Posterior cingulate gyrus (tissue), 11 donors: ENCODE data around the gene CCNK.

Experiments used
- DNase-seq, 10 donors: peaks; one replicate each; pipeline versions ENCODE4 v3.0.0 to v3.0.0-alpha.2; 2020 to 2021; ENCODE audit warnings: mixed read lengths in 3 of 10
- intact Hi-C: fragments of 100-400 bp; cut with DNase I; formaldehyde crosslinking; loops from one replicate; pipeline ENCODE4 v1.15.1; 2023

Gene CCNK

DNA sequence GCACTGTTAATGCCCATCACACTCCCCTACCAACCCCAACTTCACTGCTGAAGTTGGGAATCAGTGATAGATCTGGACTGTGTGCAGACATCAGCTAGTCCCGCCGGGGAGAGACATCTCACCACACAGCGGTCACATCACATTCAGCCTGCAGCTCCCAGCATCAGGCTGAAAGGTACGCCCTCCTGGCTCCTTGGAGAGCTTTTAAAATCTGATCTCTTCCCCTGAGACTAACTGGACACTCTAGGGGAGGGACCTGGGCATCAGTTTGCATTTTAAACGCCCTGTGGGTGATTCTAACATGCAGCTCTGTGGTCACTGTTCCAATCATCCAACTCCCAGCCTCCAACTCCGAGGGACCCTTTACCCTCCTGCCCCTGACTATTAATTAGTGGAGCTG is 64.4 kb downstream of the CCNK start:
- intact Hi-C loops, result no loop called here
- no peak for DNase-seq

DNA sequence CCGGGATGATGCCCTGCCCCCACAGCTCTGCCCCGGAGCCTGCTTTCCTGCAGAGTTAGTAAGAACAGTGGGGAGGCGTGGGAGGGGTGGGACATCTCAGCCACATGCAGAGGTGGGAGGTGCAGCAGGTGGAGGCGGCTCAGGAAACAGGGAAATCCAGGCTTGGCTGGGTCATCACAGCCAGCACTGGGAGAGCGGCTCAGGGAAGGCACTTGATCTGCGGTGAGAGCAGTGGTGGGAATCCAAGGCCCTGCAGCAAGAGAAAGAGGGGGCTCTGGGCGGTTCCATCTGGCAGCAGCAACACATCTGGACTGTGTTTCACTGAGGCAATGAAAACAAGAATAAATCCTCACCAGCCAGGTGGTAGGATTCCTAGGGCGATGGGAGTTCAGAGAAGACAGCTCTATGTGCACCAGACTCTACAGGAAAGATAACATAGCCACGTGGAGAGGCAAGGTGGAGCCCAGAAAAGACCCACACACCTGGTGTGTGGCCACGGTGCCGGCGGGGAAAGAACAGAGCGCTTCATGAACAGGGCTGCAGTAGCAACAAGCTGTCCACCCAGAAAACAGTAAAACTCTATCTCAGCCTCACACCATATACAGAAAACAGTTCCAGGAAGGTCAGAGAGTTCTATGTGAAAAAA is 65.1 kb downstream of the CCNK start:
- DNase-seq, result no peak
- intact Hi-C loops, result no loop called here

DNA sequence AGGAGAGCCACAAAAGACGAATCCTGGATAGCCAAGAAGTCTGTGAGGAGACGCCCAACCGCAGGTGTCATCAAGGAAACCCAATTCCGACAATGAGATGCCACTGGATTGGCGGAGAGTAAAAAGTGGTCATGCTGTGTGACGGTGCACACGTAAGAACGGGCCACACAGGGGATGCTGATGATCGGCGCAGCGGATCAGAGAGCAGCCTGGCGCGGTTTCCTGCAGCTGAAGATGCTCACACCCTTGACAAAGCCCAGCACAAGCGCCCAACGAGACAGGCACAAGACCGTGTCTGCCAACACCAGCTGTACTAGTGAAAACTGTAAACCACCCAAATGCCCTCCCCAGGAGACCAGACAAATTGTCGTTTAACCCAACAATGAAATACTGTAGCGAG is 67.0 kb downstream of the CCNK start:
- intact Hi-C loops, result no loop called here
- no peak for DNase-seq

DNA sequence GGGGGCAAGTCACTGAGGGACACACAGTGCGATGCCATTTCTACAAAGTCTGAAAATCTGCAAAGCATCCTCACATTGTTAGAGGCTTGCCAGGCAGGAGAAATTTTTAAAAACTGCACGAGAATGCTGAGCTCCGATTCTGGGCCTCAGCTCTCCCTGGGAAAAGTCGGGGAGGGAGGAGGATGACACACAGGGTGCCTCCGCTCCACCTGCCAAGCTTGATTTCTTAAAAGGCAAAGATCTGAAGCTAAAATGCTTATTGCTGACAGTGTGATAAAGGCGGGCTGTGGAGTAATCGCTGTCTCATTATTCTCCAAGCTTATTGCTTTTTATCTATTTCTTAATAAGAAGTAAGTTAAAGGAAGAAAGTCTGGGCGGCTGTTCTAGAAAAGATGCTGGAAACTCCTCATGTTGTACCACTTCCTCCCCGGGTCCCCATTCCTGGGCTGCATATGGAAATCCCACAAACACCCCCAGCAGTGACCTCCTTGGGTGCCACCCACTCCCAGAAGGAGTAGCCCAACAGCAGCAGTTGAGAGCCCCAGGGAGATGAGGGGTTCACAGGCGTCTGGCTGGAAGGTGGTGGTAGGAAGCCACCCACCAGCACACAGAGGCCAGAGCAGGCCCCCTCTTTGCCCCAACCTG is 67.8 kb downstream of the CCNK start:
- intact Hi-C loops, result no loop called here
- peak in 1 of 10 donors; percentile 38 for DNase-seq

DNA sequence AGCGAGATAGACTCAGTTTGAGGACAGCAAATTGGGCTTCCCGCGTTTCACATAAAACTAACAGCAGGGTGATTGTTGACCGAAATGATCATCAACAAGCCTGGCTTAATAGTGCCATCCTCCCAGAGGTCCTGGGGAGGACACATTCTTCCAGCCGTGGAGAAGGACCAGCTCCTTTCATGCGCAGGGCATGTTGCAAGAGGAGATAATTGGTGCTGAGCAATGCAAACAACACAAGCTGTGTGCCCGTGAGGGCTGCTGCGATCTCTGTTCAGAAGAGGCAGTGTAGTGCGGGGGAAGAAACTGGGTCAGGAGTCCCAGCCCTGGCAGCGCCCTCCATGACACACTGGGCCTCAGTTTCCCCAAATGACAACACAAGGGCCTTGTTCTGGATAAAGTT is 68.5 kb downstream of the CCNK start:
- DNase-seq, result no peak
- intact Hi-C loops, result no loop called here

DNA sequence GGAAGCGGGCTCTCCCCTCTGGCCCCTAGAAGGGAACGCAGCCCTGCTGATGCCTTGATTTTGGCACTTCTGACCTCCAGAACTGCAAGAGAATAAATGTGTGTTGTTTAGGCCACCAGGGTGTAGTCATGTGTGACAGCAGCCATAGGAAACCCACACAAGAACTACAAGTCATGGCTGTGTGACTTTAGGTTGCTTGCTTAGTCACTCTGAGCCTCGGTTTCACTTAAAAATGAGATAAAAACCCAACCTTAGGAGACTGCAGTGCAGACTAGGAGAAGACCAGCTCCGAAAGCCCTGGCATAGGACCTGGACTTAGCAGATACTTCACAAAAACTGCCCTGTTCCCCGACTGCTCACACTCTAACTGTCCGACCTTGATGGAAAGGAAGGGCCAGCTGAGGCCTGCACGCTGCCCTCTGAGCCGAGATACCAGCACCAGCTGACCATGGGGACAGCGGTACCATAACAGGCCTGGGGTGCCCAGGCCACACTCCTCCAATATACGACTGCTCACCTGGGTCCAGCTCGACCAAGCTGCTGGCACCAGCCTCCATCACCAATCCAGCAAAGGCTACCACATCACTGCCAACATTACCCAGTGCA is 69.3 kb downstream of the CCNK start:
- intact Hi-C loops, result no loop called here

DNA sequence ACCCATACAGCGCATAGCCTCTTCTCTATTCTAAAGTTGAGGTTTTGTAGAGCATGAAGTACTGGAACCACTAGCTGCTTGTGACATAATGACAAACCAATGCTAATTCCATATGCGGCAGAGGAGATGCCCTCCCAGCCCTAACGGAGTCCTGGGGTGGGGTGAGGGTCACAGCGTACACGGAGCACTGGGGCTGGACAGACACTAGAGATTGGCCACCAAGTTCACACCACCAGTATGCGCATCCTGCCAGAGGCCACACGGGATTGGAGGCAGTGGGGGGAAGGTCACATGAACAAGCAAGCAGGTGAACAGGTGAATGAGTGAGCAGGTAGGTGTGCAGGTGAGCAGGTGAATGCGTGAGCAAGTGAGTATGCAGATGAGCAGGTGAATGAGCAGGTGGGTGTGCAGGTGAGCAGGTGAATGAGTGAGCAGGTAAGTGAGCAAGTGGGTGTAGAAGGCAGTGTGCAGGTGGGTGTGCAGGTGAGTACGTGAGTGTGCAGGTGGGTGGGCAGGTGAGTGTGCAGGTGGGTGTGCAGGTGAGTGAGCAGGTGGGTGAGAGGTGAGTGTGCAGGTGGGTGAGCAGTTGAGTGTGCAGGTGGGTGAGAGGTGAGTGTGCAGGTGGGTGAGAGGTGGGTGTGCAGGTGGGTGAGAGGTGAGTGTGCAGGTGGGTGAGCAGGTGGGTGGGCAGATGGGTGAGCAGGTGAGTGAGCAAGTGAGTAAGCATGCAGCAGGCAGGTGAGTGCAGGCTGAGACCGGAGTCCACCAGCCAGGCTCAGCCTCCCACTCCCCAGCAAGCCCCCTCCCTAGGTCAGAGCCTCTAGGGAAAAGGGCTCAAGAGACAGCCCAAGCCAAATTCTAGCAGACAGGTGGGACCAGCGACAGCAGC is 70.1 kb downstream of the CCNK start:
- DNase-seq, result no peak
- intact Hi-C loops, result no loop called here

More for the DNA sequence above, 69.3 kb downstream of the CCNK start:
- DNase-seq, result no peak

DNA sequence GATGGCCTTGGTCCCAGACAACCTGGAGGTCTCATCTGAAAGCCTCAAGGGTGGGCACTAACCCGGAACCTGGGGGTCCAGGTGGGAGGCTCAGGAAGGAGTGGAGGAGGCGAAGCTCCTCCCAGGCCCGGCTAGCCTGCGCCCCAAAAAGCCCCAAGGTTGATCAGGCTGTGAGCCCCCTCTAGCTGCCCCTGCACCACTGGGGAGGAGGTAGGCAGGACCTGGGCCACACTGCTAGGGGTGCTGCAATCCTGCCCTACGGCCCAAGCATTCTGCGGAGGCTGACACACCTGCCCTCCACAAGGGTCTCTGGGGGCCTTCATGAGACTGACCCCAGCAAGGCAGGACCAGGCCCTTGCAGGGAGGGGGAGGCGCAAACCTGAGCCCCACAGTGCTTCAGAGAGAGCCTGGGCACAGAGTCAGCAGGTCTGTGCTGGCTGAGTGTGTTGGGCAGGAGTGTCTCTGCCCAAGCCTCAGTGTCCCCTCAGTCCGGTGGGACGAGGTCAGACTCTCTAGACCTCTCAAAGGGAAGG is 70.9 kb downstream of the CCNK start:
- no peak for DNase-seq
- intact Hi-C loops, result no loop called here

DNA sequence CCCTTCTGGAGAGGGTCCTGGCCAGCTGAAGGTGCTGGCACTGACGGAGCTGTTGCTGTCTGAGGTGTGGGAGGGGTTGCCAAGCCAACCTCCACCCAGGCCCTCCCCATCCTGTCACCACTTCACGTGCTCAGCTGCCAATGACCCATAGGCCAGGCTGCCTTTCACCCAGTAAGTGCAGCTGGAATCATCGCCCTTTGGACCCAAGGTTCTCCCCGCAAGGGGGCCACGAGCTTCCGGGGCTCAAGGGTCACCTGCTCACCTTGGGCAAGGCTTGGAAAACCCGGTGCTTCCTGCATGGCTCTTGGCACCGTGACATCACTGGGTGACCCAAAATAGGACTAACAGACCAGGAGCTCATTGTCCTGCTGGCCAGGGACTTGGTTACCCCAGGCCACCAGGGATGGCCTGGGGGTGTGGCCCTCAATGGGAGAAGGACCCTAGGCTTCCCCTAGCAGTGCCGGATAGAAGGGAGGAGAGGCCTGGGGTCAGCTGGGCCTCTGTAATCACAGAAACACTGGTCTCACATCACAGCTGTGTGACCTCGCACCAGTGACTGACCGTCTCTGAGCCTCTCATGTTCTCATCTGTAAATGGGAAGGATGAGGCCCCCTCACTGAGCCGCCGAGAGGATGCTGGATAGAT is 71.5 kb downstream of the CCNK start:
- no peak for DNase-seq
- intact Hi-C loops, result no loop called here

DNA sequence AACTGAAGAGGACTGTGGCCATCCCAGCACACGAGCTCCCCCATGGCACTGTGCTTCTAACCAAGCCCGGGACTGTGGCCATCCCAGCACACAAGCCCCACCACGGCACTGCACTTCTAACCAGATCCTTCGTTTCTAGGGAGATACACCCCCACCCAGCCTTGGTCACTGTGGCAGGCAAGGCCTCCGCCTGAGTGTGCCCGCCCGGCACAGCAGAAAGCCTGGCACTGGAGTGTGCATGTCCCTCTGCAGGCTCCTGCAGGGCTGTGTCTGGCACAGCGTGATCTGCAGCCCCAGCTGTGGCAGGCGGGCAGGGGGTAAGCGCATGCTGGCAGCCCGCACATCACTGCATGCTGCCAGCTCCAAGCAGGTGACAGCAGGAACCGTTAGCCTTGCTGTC is 73.0 kb downstream of the CCNK start:
- DNase-seq, result peak in 6 of 10 donors; percentile 34 to 92 (median 58)
- intact Hi-C loops, result no loop called here

DNA sequence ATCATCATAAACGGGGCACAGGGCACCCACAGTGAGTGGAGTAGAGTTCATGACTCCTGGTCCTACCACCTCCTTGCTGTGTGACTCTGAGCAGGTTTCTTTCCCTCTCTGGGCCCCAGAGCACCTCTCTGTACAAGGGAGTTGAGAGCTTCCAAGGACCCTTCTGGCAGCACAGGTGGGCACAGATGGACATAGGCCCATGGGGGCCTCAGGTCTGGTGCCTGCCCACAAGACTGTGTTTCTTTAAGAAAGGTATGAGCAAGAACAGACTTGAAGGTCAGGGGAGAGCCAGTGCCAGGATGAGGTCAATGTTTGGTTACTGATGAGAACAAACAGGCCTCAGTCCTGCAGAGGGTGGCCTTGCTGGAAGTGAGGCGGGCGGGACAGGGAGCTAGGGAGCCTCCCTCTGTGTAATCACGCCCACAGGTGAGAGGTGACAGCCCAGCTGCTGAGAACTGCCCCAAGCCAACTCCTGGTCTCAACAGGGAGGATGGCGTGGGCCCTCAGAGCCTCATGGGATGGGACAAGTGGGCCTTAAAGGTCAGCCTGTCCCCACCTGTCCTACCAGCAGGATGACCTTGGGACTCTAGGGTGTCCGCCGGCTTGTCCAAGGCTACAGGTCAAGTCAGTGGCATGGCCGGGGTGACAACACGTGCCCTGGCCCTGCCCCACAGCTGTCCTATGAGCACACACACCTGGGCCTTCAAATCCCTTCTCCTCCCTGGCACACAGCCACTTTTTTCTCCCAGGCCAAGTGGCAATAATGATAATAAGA is 73.7 kb downstream of the CCNK start:
- DNase-seq, result no peak
- intact Hi-C loops, result no loop called here

DNA sequence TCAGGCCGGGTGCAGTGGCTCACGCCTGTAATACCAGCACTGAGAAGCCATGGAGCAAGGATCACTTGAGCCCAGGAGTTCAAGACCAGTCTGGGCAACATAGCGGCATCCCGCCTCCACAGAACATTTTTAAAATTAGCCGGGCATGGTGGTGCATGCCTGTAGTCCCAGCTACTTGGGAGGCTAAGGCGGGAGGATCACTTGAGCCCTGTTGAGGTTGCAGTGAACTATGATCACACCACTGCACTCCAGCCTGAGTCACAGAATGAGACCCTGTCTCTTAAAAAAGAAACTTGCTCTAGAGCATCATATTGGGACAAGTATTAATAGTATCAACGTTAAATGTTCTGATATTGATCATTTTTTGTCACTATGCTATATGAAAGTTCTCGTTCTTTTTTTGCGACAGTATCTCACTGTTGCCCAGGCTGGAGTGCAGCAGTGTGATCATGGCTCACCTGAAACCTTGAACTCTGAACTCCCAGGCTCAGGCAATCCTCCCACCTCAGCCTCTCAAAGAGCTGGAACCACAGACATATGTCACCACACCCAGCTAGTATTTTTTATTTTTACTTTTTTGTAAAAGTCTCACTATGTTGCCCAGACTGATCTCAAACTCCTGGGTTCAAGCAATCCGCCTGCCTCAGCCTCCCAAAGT is 75.1 kb downstream of the CCNK start:
- intact Hi-C loops, result no loop called here

DNA sequence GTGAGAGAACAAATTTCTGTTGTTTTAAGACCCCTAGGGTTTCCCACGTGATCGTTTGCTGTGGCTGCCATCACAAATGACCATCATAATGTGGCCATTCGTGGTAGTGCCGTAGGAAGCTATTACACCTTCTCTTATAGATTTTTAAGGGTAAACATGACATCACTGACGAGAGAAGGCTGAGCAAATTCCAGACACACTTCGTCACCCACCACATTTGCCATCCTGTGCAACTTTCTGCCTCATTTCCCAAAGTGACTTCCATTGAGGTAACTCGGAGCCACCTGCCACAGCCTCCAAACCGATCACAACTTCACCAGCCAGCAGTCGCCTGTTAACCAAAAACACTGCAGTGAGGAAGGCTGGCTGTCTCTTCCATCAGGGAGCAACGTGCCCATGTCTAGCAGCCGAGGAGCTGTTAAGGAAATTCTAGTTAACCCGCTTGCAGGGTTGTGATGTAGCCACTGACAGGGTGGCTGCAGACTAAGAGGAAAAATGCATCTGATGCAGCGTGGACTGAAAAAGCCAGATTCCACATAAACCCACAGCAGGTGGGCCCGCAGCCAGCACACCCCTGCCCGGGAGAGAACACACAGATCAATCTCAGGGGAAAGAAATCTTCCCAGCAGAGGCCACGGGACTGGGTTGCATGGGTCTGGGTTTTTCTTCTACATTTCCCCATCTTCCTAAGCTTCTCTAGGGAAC is 78.2 kb downstream of the CCNK start:
- intact Hi-C loops, result no loop called here
- no peak for DNase-seq

More for the DNA sequence above, 75.1 kb downstream of the CCNK start:
- no peak for DNase-seq

DNA sequence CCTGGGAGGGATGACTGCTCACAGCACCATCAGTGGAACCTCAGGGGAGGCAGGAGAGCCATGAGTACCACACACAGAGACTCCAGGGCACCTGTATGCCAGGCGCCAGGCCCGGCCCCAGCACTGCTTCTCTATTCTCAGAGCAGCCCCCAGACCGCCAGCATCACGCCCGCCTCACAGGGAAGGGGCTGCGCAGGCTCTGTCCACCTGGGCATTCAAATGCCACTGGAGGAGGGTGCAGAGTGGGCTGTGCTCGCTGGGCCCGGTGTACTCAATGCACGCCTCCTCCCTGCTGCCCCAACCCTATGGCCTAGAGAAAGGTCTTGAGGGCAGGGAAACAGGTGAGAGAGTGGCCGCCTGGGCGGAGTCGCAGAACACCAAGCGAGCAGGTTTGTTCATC is 79.2 kb downstream of the CCNK start:
- no peak for DNase-seq
- intact Hi-C loops, result no loop called here

DNA sequence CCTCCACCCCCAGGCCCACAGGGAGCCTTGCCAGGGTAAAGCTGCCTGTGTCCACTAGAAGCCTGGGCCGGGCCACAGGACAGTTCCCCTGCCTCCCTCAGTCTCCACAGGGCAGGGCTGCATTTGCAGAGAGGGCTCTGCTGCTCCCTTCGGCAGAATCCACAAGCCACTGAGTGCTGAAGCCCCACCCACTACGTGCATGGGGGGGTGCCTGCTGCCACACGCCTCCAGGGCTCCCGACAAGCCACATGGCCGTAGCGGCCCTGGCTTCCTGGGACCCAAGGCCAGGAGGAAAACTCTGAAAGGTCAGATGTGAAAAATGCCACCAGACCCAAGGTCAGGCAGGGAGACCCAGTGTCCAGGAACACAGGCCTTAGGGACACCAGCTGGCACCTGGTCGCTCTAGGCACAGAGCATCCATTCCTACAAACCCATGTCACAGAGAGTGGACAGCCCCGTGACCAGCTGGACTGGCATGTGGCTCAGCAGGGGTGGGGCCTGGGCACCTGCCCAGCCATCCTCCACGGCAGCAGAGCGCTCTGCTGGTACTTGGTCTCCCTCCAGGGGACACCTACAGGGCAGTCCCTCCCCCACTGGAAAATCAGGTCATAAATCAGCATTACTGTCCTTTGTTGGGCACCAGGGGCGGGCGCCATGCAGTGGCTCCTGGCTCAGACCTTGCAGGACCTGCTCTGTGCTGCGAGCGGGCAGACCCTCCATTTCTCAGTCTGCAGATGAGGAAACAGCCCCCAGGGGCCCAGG is 79.9 kb downstream of the CCNK start:
- intact Hi-C loops, result no loop called here
- DNase-seq, result no peak

DNA sequence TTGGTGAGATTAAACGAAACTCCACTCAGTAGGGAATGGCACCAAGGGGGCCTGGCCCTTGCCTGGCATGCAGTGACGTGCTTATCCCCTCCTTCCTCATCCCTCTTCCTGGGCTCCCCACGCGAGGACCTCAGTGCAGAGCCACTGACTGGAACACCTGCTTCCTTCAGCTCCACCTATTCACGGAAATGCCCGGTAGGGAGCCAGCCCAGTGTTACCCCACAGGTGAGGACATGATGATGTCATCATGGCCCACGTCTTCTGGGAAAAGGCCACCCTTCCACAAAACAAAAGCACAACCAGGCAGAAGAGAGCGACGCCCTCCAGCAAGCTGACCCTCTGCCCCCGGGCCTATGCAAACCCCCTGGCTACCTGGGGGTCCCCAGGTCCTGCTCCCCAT is 80.7 kb downstream of the CCNK start:
- no peak for DNase-seq
- intact Hi-C loops, result loop anchor here (2.0 kb wide), 1 partner anchor 67 kb away; no protein-coding TSS in a partner anchor
